NCI-H82 treated with DMSO at 0.1 percent for 48 hours (cell line): ENCODE measurements around the gene TMEM191B.
"Not testable (repeated sequence)": the region's sequence is repeated elsewhere in the genome, so short reads cannot be mapped to it uniquely, and the experiment has no call there.

Experiments
- DNase-seq: peaks from one replicate; lab custom pipeline; 2025; ENCODE audit not compliant: unreplicated experiment; lab: John Stamatoyannopoulos, UW

The TMEM191B gene

DNA sequence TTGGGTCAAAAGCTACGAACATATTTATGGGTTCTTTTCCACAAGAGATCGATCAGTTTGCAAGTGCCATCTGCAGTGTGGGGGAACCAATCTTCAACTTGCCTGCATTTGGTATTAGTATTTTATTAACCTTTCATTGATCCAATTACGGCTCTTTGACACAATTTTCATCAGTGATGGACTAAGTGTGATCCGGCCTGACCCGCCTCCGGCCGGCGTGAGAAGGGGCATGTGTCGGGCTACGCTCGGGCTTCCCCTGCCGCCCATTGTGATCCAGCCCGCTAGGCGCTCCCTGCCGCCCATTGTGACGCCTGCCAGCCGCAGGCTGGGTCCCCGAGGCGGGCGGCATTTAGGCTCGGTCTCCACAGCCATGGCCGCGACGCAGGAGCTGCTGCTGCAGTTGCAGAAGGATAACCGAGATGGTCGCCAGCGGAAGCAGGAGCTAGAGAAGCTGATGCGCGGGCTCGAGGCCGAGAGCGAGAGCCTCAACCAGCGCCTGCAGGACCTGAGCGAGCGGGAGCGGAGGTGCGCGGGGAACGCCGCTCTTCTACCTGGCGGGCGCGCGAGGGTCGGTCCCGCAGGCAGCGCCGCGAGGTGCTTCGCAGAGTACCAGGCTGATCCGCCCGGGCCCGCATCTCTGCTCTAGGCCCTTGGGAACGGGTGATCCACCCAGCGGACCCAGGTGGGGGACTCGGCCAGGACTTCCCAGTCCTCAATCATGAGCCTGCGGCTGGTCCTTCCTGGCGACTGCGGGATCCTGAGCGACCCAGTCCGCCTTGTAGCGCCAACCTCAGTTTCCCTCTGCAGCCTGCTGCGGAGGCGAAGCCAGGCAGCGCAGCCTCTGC is at the start of gene TMEM191B:
Gene TMEM191B (plus strand): TSS at position 51 of the 845 bp plus-strand sequence. CDS start 179 bp downstream, at position 230.
- DNase-seq = not testable (repeated sequence)

DNA sequence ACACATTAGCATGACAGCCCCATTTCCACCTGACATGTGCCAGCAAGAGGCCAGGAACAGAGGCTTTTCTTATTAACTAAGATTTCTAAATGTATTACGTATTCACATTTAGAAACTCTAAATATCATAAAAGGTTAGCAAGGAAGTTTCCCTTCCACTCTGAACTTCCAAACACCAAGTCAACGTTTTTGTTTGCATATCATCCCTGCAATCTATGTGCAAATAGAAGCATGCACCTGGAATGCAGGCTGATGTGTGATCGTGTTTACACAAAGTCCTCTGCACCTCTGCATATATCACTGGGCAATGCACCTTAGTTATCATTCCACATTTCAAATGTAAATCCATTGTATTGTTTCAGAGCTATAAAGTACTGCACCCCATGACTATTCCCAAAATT is 31.4 kb upstream of the TMEM191B start:
- not testable (repeated sequence) for DNase-seq

DNA sequence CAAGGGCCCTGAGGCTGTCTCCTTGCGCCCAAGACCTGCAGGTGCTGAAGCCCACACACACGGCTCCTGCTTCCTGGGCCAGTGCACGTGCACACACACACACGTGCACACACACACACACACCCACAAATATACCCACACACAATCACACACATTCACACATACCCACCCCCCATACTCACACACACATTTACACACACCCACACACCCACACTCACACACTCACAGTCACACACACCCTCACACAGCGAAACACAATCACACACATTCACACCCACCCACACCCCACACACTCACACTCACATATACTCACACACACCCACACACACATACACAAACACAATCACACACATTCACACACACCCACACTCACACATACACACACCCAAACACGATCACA is 16.3 kb upstream of the TMEM191B start:
- DNase-seq = not testable (repeated sequence)

DNA sequence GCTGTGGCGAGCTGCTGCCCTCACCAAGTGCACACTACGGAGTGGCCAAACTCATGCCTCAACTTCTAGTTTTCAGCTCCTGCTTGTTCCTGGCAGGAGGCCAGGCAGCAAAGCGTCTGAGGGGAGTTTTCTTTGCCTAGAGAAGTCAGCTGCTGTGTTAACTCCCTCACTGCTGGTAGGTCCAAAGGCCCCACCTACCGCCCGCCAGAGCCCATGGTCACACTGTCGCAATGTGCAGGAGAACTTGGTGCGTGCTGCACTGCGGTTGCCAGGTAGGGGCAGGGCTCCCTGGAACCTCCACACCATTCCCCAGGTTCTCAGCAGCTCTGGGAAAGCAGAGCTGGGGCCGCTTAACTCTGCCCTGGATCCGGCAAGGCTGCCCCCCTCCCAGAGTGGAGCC is 15.2 kb upstream of the TMEM191B start:
- not testable (repeated sequence) for DNase-seq

DNA sequence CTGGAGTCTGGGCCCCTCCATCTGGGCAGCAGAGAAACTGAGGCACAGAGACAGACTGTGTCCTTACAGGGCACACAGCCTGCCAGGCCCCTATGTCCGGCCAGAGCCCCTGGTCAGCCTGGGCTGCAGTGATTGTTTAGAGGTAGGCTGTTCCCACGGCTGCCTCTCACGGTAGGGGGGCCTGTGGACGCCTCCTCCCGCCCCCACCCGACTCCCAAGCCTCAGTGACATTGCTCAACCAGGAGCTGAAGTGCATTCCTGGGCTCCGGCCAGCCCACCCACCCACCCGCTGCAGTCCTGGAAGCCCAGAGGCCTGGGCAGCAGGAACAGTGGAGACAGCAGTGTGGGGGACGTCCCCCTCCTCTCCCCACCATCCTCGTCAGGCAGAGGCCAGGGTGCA is 14.1 kb upstream of the TMEM191B start:
- DNase-seq = not testable (repeated sequence)

DNA sequence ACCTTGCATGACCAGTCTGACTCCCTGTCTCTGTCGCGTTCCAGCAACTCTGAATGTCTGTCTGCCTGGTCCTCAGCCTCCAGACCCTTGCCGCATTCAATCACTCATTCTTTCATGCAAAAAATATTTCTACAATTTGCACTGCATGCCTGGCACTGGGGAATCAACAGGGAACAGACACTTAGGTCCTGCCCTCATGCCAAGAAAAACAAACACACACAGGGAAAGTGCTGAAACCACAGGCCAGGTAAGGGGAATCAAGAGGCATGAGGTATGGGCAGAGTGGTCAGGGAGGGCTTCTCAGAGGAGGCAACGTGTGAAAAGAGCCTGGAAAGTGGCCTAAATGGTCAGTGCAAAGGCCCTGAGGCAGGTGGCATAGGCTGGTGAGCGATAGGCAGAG is 9.5 kb upstream of the TMEM191B start, which contains the start of gene GGTLC3:
Gene GGTLC3 (minus strand): TSS at position 101 of the 400 bp plus-strand sequence. CDS start 264 bp downstream, outside the sequence.
- not testable (repeated sequence) for DNase-seq

DNA sequence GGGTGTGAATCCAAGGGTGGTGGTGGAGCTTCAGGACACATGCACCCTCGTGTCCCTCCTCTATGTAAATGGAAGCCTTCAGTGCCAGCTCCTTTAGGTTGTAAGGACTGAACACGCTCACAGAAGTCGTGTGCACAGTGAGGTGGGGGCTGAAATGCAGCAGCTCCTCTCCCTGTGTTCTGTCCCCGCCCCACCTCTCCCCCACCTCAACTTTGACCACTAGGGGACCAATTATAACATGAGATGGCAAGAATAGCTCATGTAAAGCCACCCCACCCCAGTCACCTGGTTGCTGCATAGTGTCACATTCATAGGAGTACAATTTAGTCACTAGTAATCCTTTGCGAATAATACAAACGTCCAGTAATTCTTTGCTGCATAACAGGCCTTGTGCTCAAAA is 4.8 kb upstream of the TMEM191B start:
- not testable (repeated sequence) for DNase-seq

DNA sequence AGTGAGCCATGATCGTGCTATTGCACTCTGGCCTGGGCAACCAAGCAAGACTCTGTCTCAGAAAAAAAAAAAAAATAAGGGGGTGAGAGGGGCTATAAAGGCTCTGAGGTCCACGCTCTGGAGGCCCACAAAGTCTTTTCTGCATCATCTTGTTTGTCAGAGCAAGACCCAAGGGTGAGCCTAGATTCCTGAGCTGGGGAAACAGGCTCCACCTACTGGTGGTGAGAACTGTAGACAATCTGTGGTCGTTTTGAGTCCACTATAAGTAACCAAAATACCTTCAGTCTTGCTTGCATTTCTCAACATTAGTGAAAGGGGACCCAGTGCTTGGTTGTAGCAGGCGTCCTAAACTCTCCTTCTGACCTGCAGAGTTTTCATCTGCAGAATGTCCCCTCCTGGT is 4.3 kb upstream of the TMEM191B start:
- not testable (repeated sequence) for DNase-seq

DNA sequence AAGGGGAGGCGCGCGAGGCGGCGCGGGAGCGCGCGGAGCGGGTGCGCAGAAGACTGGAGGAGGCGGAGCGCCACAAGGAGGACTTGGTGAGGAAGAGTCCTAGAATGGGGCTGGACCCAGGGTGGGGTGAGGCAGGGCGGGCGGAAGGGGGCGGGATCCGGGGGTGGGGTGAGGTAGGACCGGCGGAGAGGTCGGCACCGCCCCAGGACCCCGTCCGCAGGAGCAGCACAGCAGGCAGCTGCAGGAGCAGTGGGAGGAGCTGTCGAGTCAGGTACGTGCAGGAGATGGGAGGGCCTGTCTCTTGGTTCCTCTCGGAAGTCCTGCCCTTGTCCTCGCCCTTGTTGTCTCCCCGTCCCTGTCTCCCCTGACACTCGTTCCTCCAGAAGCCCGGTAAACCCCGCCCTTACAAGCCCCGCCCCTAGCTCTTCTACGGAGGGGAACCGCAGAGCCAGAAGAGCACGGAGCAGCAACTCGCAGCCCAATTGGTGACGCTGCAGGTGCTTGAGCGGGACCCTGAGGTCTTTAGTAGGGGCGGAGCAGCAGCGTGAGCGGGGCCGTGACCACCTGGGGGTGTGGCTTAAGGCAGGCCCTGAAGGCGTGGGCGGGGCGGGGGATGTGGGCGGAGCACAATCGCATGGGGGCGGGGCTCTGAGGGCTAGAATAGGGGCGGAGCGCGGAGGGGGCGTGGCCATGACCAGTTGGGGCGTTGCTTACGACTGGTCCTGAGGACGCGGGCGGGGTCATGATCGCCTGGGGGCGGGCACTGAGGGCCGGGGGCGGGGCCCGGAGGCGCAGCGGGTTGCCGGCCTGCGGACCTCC is 1.2 kb downstream of the TMEM191B start:
- not testable (repeated sequence) for DNase-seq

DNA sequence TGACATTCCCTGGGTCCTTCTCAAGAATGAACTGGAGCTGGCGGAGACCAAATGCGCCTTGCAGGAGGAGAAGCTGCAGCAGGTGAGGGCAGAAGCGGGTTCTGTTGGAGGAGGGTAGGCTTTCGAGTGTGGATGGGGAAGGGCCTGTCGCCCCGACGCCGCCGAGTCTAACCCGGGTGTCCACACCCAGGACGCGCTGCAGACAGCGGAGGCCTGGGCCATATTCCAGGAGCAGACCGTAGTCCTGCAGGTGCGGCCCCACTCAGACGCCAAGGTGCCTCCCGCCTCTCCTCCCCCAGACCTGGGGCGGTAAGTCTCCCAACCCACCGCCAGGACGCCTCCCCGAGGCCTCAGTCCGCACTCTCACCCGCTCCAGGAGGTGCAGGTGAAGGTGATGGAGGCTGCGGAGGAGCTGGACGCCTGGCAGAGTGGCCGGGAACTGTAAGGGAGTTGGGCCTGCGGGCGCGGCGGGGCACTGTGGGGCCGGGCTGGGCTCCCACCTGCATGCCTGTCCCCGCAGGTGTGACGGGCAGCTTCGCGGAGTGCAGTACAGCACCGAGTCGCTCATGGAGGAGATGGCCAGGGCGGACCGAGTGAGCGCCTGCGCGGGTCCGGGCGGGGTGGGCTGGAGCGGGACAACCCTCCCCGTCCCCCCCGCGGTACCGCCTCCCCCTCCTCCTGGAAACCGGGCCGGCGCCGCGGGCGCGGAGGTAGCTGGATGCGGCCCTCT is 2.0 kb downstream of the TMEM191B start:
- not testable (repeated sequence) for DNase-seq

DNA sequence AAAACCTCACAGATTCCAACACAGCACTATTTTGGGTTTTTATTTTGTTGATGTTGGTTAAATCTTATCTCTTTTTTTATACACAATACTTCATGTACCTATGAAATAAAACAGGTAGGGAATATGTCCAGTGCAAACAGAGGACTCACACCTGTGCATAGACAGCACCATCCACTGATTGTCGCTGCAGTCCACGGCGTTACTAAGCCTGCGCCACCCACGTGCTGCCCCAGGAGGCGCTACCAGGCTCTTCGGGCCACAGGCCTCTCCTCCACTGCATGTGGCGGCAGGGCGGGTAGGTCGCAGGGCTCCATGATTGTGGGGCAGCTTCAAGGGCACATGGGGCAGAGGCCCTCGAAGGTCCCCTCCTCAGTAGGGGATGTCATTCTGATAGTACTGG is 6.0 kb downstream of the TMEM191B start:
- DNase-seq = not testable (repeated sequence)

DNA sequence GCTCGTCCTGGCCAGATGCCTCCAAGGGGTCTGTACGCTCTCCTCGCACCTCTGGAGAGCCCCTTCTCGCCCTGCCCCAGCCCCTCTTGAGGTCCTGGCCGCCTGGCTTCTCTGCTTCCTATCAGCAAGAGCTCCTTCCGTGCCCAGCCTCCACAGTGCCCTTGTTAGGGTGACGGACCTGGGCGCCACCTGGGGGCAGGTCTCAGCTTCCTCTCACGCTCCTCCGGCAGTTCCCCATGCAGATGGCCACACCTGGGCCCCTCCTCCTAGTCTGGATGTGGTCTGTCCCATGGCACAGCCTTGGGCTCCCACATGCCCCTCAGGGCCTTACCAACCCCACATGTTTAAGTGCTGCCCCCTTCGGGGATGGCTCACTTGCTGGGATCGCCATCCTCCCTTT is 6.7 kb downstream of the TMEM191B start:
- not testable (repeated sequence) for DNase-seq

DNA sequence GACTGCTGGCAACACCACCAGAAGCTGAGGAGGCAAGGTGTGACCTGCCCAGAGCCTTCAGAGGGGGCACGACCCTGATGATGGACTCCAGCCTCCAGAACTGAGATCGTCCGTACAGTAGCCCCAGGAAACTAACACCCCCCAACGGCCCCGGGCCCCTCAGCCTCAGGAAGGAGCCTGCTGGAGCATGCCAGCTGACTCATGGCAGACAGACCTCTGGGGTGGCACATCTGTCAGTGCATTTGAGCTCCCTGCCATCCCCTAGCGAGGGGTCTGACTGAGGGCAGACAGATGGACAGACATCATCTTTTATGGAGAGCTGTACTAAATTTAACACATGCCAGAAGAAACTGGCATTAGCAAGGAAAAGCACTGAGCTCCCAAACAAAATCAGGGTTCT is 12.4 kb downstream of the TMEM191B start:
- DNase-seq = not testable (repeated sequence)

DNA sequence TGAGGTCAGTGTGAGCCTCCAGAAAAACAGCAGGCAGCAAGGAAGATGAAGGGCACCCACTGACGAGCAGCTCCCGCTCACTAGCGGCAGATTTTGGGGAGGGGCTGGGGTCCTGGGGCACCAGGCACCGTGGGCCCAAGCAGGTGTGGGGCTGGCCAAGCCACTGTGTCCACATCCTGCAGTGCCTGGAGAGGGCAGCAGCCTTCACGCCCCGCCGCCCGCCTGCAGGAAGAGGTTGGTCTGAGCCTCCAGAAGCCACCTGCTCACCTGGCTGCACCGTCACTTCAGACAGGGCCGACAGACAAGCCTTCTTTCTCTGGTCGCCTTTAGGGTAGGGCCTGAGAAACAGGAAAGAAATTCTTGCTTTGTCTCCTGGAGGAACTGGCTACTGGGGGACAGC is 15.8 kb downstream of the TMEM191B start:
- DNase-seq = not testable (repeated sequence)

DNA sequence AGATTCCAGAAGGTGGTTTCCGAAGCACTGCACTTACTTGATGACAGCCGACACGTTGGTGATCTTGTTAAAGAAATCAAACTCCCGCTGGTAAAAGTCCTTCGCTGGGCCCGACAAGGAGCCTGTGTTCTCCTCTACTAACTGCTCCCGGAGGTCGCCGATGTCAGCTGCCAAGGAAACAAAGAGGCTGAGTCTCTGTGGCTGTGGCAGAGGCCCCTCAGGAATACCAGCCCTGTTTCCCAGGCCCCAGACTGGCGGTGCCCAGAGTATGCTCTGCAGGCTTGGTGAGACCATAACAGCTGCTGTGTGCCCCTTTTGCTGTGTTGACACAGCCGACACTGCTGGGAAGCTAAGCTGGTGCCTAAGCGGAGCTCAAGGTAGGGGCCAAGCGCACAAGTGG is 17.0 kb downstream of the TMEM191B start:
- not testable (repeated sequence) for DNase-seq

DNA sequence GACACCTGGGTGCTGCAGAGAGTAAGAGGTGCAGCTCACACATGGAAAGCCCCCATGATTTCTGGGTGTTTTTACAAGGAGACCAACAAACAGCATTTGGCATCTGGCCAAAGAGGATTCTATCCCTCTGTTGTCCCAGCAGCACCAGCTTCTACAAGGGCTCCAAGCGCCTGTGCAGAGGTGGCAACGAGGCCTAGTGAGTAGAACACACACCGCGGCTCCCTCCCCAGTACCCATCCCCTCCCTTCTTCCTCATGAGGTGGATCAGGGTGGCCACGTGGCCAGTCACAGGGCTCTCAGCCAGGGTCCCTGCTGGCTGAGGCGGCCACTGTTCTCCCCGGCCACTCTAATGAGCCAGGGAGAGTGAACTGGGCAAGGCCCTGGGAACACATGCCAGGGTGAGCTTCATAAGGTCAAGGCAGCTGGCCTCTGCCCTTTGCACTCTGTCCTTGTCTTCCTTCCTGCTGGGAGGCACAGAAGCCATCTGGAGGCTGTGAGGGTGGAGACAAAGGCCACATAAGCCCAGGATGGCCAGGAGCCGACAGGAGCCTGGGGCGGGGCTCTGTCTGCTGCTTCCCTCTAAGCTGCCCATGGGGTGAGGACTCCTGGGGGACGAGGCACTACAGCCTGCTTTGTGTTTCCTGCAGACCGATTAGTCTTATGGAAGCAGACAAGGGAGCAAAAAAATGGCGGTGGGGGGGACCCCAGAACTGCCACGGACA is 22.0 kb downstream of the TMEM191B start:
- DNase-seq = not testable (repeated sequence)

DNA sequence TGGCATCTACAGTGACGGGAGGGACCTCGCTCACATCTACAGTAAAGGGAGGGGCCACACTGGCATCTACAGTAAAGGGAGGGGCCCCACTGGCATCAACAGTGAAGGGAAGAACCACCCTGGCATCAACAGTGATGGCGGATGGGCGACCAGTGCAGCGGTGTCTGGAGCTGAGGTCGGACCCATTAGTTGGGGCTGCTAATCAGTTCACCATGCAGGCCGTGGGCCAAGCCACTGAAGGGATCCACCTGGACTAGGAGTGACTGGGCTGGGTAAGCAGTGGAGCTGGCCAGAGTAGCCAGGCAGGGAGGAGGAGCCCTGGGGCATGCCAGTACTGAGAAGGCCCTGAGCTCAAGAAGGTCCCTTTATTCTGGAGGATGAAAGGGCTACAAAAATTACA is 23.4 kb downstream of the TMEM191B start:
- not testable (repeated sequence) for DNase-seq

DNA sequence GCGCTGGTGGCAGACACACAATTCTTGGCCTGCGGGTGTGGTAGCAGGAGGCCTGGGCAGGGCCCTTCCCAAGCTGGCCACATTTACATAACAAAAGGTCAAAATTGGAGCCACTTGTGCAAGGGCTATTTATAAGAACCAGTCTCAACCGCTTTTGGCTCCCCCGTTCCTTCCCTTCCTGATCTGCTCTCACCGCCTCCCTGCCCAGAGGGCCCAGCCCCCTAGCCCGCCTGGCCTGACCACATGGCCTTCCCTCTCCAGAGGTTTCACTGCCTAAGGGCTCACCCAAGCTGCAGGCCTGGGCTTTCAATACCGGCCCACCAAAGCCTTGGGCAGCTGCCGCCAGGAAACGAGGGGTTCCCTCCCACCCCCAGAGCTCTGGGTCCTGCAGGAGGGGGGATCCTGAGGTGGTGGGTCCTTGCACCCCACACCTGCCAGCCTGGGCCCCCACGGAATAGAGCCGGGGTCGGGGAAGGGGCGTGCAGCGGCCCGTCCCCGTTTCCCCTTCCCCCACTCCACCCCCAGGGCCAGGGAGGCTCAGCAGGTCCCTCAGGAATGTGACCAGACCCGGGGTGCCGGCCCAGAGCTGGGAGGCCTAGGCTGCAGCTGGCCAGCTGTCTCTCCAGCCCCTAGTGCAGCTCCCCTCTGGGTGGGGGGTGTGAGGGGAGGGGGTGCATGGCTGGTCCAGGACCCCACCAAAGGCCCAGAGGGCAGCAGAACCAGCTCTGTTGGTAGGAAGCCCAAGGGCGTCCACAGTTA is 25.4 kb downstream of the TMEM191B start:
- not testable (repeated sequence) for DNase-seq
